Lower leg skin (tissue), 3 donors: Measurements from ENCODE around the gene PSMG4.

Source experiments
- CTCF ChIP-seq, 3 donors: fragments of 450-650 bp; IDR thresholded peaks; one replicate each; pipeline ENCODE4 v1.5.1; 2016; ENCODE audit warnings: antibody characterized with exemption in 3 of 3, mild to moderate bottlenecking in 3 of 3, moderate library complexity in 2 of 3
- POLR2A ChIP-seq, 2 donors: fragments of 450-650 bp; IDR thresholded peaks; one replicate each; pipeline ENCODE4 v1.6.1; 2016 to 2017; ENCODE audit warnings: antibody characterized with exemption in 2 of 2, mild to moderate bottlenecking in 1 of 2, moderate library complexity in 1 of 2

- no peak for TF ChIP-seq POLR2A (IDR thresholded peaks at IDR 0.05)
- TF ChIP-seq CTCF (IDR thresholded peaks at IDR 0.05) = no peak
These were observed 15.2 kb downstream of the PSMG4 start for GRCh38 chr6:3273707-3274521.
